ENCODE results near the gene BAG3.

DNA sequence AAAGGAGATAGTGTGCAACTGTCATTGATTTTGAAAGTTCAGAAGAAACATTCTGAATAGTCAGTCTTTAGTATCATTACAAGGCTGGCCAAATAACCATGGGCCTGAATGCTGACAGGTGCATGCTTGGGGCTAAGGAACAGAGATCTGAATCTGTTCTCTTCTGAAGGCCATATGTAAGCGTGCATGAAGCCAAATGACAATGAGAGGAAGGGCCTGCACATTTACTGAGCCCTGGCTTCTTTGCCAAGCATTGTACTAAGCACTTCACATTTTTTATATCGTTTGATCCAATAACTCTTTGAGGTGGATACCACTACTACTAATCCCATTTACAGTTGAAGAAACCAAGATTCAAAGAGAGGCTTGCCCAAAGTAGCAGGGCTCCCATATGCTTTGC, 32.0 kb upstream of the BAG3 start:
- no peak for TF ChIP-seq EZH2 (IDR thresholded peaks at IDR 0.05; ENCODE audit: low read depth)
- TF ChIP-seq, protein P1, sequence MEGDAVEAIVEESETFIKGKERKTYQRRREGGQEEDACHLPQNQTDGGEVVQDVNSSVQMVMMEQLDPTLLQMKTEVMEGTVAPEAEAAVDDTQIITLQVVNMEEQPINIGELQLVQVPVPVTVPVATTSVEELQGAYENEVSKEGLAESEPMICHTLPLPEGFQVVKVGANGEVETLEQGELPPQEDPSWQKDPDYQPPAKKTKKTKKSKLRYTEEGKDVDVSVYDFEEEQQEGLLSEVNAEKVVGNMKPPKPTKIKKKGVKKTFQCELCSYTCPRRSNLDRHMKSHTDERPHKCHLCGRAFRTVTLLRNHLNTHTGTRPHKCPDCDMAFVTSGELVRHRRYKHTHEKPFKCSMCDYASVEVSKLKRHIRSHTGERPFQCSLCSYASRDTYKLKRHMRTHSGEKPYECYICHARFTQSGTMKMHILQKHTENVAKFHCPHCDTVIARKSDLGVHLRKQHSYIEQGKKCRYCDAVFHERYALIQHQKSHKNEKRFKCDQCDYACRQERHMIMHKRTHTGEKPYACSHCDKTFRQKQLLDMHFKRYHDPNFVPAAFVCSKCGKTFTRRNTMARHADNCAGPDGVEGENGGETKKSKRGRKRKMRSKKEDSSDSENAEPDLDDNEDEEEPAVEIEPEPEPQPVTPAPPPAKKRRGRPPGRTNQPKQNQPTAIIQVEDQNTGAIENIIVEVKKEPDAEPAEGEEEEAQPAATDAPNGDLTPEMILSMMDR (conservative IDR thresholded peaks at IDR 0.05) = no peak
